Endothelial cell of umbilical vein (primary cell): ENCODE data around the gene CCNH. TPM values are rescaled to one million over a fixed set of nuclear protein-coding genes. Genes with fewer than 3 reads are reported as not detected.

ENCODE experiments used
- BruUV-seq: library from RNA; stranded (reverse); fragments of 400-500 nt; replicated peaks from 2 replicates; lab custom pipeline; 2021; lab: Mats Ljungman, UMichigan
- CTCF ChIA-PET: fragments of 300-600, 350-600 bp; sonication (Branson Sonifier 250); formaldehyde crosslinking; loops from one replicate; lab custom pipeline; 2021; ENCODE audit warnings: antibody characterized with exemption, inconsistent platforms; lab: Charles Lee
- POLR2A ChIA-PET: fragments of 300-600, 350-600 bp; sonication (Branson Sonifier 250); formaldehyde crosslinking; loops from one replicate; lab custom pipeline; 2021; ENCODE audit warnings: antibody characterized with exemption, inconsistent platforms; lab: Charles Lee
- DNase-seq: peaks from one replicate; pipeline ENCODE4 v3.0.0-alpha.2; 2011; ENCODE audit warnings: low read depth, low spot score
- FAIRE-seq: peaks from 2 replicates; lab custom pipeline; 2011; peaks lifted over from hg19 to GRCh38; lab: Jason Lieb, UNC
- H2AFZ ChIP-seq: 2 replicates; pipeline ENCODE4 v1.6.0; 2012; ENCODE audit warnings: low read depth, low read length, control low read depth, inconsistent platforms
- H3K27ac ChIP-seq: 2 replicates; pipeline ENCODE4 v1.5.1; 2011; ENCODE audit warnings: low read depth, mild to moderate bottlenecking, control low read depth, low read length, moderate library complexity; ENCODE audit not compliant: insufficient read depth
- H3K27me3 ChIP-seq, 2 experiments: 2 replicates each; pipeline versions ENCODE4 v1.6.0 to v1.6.1; 2011; ENCODE audit warnings: low read length in 2 of 2, mixed read lengths in 1 of 2; ENCODE audit not compliant: control insufficient read depth in 2 of 2, insufficient read depth in 2 of 2
- H3K36me3 ChIP-seq, 2 experiments: 2 replicates in 1 of 2; 3 replicates in 1 of 2; pipeline ENCODE4 v1.5.1; 2011; ENCODE audit warnings: low read length in 2 of 2, mild to moderate bottlenecking in 1 of 2, moderate library complexity in 1 of 2; ENCODE audit not compliant: control insufficient read depth in 2 of 2, insufficient read depth in 2 of 2; ENCODE audit errors: extremely low read depth in 1 of 2
- H3K4me1 ChIP-seq: 3 replicates; pipeline ENCODE4 v1.5.1; 2011; ENCODE audit warnings: mild to moderate bottlenecking, low read length; ENCODE audit not compliant: control insufficient read depth, insufficient read depth; ENCODE audit errors: extremely low read depth
- H3K4me2 ChIP-seq: 2 replicates; pipeline ENCODE4 v1.6.1; 2011; ENCODE audit warnings: low read length, control low read depth, mixed read lengths; ENCODE audit not compliant: insufficient read depth
- H3K4me3 ChIP-seq, 3 experiments: fragments of 200-600 bp in 1 of 3; sonication (generic), shearing (Covaris generic) in 1 of 3; replicated peaks in 1 of 3; 2 replicates each; pipeline ENCODE4 v1.5.1; 2011 to 2016; ENCODE audit warnings: control low read depth in 3 of 3, low read length in 3 of 3, mild to moderate bottlenecking in 2 of 3, inconsistent platforms in 1 of 3, low read depth in 1 of 3, moderate library complexity in 1 of 3; ENCODE audit not compliant: insufficient read depth in 1 of 3
- H3K79me2 ChIP-seq: 2 replicates; pipeline ENCODE4 v1.6.0; 2012; ENCODE audit warnings: low read length, inconsistent platforms; ENCODE audit not compliant: control insufficient read depth, insufficient read depth
- H3K9ac ChIP-seq: replicated peaks from 2 replicates; pipeline ENCODE3; 2011; ENCODE audit warnings: low read length, control low read depth; ENCODE audit not compliant: insufficient read depth; ENCODE audit errors: extremely low read depth
- H3K9me1 ChIP-seq: replicated peaks from 3 replicates; pipeline ENCODE4 v1.6.0; 2011; ENCODE audit warnings: mild to moderate bottlenecking, low read length; ENCODE audit not compliant: control insufficient read depth, insufficient read depth; ENCODE audit errors: extremely low read depth
- H3K9me3 ChIP-seq: replicated peaks from 2 replicates; pipeline ENCODE4 v1.5.1; 2012; ENCODE audit warnings: low read length, inconsistent platforms; ENCODE audit not compliant: control insufficient read depth, insufficient read depth
- H4K20me1 ChIP-seq: replicated peaks from 2 replicates; pipeline ENCODE3; 2011; ENCODE audit warnings: mild to moderate bottlenecking, low read length; ENCODE audit not compliant: control insufficient read depth, insufficient read depth; ENCODE audit errors: extremely low read depth
- CTCF ChIP-seq, 2 donors: IDR thresholded peaks; 1 replicate in 1 of 2; 2 replicates in 1 of 2; pipeline ENCODE4 v1.5.1; 2011; ENCODE audit warnings: low read length in 2 of 2, mild to moderate bottlenecking in 2 of 2, moderate library complexity in 2 of 2, control low read depth in 1 of 2, inconsistent platforms in 1 of 2, low read depth in 1 of 2; ENCODE audit not compliant: insufficient read depth in 1 of 2; ENCODE audit errors: extremely low read depth in 1 of 2
- EZH2 ChIP-seq: IDR thresholded peaks from 2 replicates; pipeline ENCODE4 v1.6.1; 2012; ENCODE audit warnings: borderline replicate concordance, low read depth, mild to moderate bottlenecking, moderate library complexity, low read length, inconsistent platforms; ENCODE audit not compliant: severe bottlenecking
- FOS ChIP-seq: IDR thresholded peaks from 2 replicates; pipeline ENCODE4 v1.6.1; 2011; ENCODE audit warnings: mild to moderate bottlenecking, low read length, moderate library complexity, borderline replicate concordance; ENCODE audit not compliant: insufficient read depth
- GATA2 ChIP-seq: IDR thresholded peaks from 2 replicates; pipeline ENCODE4 v1.7.0; 2011; ENCODE audit warnings: low read depth, mild to moderate bottlenecking, moderate library complexity, mixed read lengths, low read length; ENCODE audit not compliant: insufficient read length, insufficient read depth
- JUN ChIP-seq: IDR thresholded peaks from 2 replicates; pipeline ENCODE4 v1.6.1; 2011; ENCODE audit warnings: borderline replicate concordance, low read depth; ENCODE audit not compliant: insufficient read length, insufficient read depth
- MYC ChIP-seq: IDR thresholded peaks from one replicate; pipeline ENCODE4 v1.6.1; 2011; ENCODE audit warnings: mild to moderate bottlenecking, low read depth, low read length
- POLR2A ChIP-seq: IDR thresholded peaks from 2 replicates; pipeline ENCODE4 v1.6.1; 2012; ENCODE audit warnings: low read depth, mild to moderate bottlenecking, control low read depth, low read length
- POLR2AphosphoS5 ChIP-seq: IDR thresholded peaks from 2 replicates; pipeline ENCODE4 v1.6.1; 2012; ENCODE audit warnings: low read depth, mild to moderate bottlenecking, control low read depth, low read length, moderate library complexity; ENCODE audit not compliant: insufficient read depth
- dilution Hi-C: fragments of 300-500 bp; cut with MboI; formaldehyde crosslinking; loops from one replicate; pipeline ENCODE4 v1.15.0; 2019; ENCODE audit warnings: low sequenced_read_pairs; ENCODE audit not compliant: extremely low pct_ligation_motif_present
- intact Hi-C: fragments of 100-400 bp; cut with micrococcal nuclease; formaldehyde crosslinking; loops from one replicate; pipeline ENCODE4 v1.10.0; 2022
- polyA plus RNA-seq, 4 experiments: library from polyadenylated mRNA; depleted of rRNA in 3 of 4; stranded (reverse) in 3 of 4; unstranded in 1 of 4; fragments of >200 nt; gene quantifications; 2 replicates each; pipeline versions ENCODE4 v1.2.1 to v1.2.3, GENCODE V29; 2011 to 2012; ENCODE audit warnings: missing spikeins in 1 of 4
- total RNA-seq: library from RNA; stranded (reverse); gene quantifications from 2 replicates; pipeline ENCODE4 v1.2.3, GENCODE V29; 2021

Gene CCNH
- total and polyA plus RNA-seq, 2 donors (not counting 3 experiments of a cell fraction or from before 2014, with no cell fraction given) = 47.9 to 50.6 TPM

- TF ChIP-seq FOS = no peak
- TF ChIP-seq CTCF (IDR thresholded peaks at IDR 0.05; ENCODE audit: extremely low read depth in 1 of 2, insufficient read depth in 1 of 2, low read depth in 1 of 2, low read length in 2 of 2) = no peak
- no peak for TF ChIP-seq POLR2A
- TF ChIP-seq MYC = no peak
- Histone ChIP-seq H3K4me2 (no peak overlapping the region), H3K27ac (no peak overlapping the region), H3K9ac (no peak overlapping the region), H2AFZ (no peak overlapping the region), H3K4me1 (no peaks in the 10 kb centered on the region), H3K27me3 (peaks cover 0 to 2% of the 10 kb centered on the region in 2 experiments), H3K79me2 (no peaks in the 10 kb centered on the region), H3K9me3 (no peaks in the 10 kb centered on the region), H3K36me3 (no peaks in the 10 kb centered on the region), H4K20me1 (no peaks in the 10 kb centered on the region), H3K4me3 (no peak overlapping the region), H3K9me1 (no peaks in the 10 kb centered on the region)
- CTCF ChIA-PET = no interaction called here
- dilution Hi-C loops (no loop called here), intact Hi-C loops (no loop called here)
- FAIRE-seq (no peak), DNase-seq (no peak)
- POLR2A ChIA-PET = no interaction called here
- no TSS peak for BruUV-seq
These were observed 19.7 kb upstream of the CCNH start for GRCh38 chr5:87432460-87432859.

- H3K4me1 ChIP-seq = no peaks in the 10 kb centered on the region
- BruUV-seq = no TSS peak
- TF ChIP-seq POLR2AphosphoS5 (no peak), POLR2A (no peak), GATA2 (no peak), CTCF (IDR thresholded peaks at IDR 0.05; ENCODE audit: extremely low read depth in 1 of 2, insufficient read depth in 1 of 2, low read depth in 1 of 2, low read length in 2 of 2) (no peak), MYC (no peak), FOS (no peak), EZH2 (no peak), JUN (no peak)
- H3K9ac ChIP-seq = no peak overlapping the region
- no peak overlapping the region for H3K4me2 ChIP-seq
- no peaks in the 10 kb centered on the region for H4K20me1 ChIP-seq
- H3K27me3 ChIP-seq = peaks cover 0 to 2% of the 10 kb centered on the region in 2 experiments
- FAIRE-seq = no peak
- H3K79me2 ChIP-seq = no peaks in the 10 kb centered on the region
- dilution Hi-C loops = no loop called here
- no peak for DNase-seq
- no peak overlapping the region for H3K4me3 ChIP-seq
- H3K9me3 ChIP-seq = no peaks in the 10 kb centered on the region
- H3K27ac ChIP-seq = no peak overlapping the region
- no peaks in the 10 kb centered on the region for H3K36me3 ChIP-seq
- H3K9me1 ChIP-seq = no peaks in the 10 kb centered on the region
- CTCF ChIA-PET = no interaction called here
- POLR2A ChIA-PET = no interaction called here
- no peak overlapping the region for H2AFZ ChIP-seq
- intact Hi-C loops = no loop called here
These were observed 18.2 kb upstream of the CCNH start for GRCh38 chr5:87430863-87431457.
